Measurements from ENCODE around the gene DENND4A.
"Not testable (repeated sequence)": the region's sequence is repeated elsewhere in the genome, so short reads cannot be mapped to it uniquely, and the experiment has no call there.

The DENND4A gene

DNA sequence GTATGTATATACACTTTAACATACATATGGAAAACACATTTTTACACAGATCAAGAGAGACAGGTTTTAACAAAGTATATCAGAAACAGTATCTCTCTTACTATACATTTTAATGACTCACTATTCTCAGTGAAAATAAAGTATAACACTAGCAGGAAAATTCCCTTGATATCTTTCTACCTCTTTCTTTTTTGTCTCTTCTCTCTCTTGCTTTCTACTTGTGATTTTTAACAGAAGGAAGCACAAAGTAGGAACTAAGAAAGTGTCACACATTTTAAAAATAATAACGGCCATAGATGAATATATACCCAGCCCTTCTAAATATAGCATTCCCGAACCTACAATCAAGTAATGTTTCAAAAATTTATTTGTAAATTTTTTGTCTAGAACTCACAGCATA is 4.8 kb downstream of the DENND4A start:
- DNase-seq (ENCODE audit: low spot score): no peak
- TF ChIP-seq, protein P1, sequence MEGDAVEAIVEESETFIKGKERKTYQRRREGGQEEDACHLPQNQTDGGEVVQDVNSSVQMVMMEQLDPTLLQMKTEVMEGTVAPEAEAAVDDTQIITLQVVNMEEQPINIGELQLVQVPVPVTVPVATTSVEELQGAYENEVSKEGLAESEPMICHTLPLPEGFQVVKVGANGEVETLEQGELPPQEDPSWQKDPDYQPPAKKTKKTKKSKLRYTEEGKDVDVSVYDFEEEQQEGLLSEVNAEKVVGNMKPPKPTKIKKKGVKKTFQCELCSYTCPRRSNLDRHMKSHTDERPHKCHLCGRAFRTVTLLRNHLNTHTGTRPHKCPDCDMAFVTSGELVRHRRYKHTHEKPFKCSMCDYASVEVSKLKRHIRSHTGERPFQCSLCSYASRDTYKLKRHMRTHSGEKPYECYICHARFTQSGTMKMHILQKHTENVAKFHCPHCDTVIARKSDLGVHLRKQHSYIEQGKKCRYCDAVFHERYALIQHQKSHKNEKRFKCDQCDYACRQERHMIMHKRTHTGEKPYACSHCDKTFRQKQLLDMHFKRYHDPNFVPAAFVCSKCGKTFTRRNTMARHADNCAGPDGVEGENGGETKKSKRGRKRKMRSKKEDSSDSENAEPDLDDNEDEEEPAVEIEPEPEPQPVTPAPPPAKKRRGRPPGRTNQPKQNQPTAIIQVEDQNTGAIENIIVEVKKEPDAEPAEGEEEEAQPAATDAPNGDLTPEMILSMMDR (IDR thresholded peaks at IDR 0.05; ENCODE audit: borderline replicate concordance, control extremely low read depth, extremely low read depth, insufficient read depth, missing control alignments): no peak
- in situ Hi-C loops (cut with MboI; ENCODE audit: low sequenced_read_pairs, unreplicated experiment): no loop called here

DNA sequence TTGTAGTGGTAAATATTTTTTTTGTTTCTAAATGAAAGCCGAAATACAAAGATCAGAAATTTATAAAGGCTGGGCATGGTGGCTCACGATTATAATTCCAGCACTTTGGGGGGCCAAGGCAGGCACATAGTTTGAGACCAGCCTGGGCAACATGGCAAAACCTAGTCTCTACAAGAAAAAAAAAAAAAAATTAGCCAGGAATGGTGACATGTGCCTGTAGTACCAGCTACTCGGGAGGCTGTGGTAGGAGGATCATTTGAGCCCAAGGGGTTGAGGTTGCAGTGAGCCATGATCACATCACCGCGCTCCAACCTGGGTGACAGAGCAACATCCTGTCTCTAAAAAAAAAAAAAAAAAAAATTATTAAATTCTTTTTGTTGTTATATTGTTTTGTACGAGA is 6.9 kb downstream of the DENND4A start:
- in situ Hi-C loops (cut with MboI; ENCODE audit: low sequenced_read_pairs, unreplicated experiment): no loop called here
- TF ChIP-seq, protein P1 (IDR thresholded peaks at IDR 0.05; ENCODE audit: borderline replicate concordance, control extremely low read depth, extremely low read depth, insufficient read depth, missing control alignments): no peak
- no peak for DNase-seq (ENCODE audit: low spot score)

DNA sequence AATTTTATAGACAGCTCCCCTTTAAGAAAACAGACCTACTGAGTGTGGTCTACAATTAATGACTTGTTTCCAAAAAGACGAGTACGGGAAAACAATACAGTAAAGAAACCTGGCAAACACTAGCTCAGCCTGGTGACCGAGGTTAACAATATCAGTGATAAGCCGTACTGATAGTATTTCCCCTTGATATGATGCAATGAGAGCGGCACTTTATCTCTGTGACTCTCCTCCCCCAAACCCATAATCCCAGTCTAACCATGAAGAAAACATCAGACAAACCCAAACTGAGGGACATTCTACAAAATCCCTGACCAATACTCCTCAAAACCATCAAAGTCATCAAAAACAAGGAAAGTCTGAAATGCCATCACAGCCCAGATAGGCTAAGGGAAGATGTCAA is 8.2 kb downstream of the DENND4A start:
- TF ChIP-seq, protein P1 (IDR thresholded peaks at IDR 0.05; ENCODE audit: borderline replicate concordance, control extremely low read depth, extremely low read depth, insufficient read depth, missing control alignments): no peak
- no peak for DNase-seq (ENCODE audit: low spot score)
- in situ Hi-C loops (cut with MboI; ENCODE audit: low sequenced_read_pairs, unreplicated experiment): no loop called here

DNA sequence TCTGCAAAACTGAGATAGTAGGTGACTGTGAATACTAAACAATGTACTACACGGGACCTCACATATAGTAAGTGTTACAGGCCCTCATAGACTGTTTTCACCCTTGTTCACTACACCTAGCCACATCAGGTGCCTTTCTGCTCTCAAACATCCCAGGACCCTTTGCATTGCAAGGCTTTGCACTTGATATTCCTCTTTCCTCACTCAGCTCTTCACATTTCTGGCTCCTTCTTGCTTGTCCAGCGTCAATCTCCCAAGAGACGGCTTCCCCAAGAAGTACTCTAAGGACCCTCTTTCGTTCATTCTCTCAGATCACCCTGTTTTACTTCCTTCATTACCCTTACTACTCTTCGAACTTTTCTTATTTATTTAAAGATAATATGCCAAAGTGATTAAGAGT is 10.0 kb downstream of the DENND4A start:
- TF ChIP-seq, protein P1 (IDR thresholded peaks at IDR 0.05; ENCODE audit: borderline replicate concordance, control extremely low read depth, extremely low read depth, insufficient read depth, missing control alignments): no peak
- in situ Hi-C loops (cut with MboI; ENCODE audit: low sequenced_read_pairs, unreplicated experiment): no loop called here
- no peak for DNase-seq (ENCODE audit: low spot score)

DNA sequence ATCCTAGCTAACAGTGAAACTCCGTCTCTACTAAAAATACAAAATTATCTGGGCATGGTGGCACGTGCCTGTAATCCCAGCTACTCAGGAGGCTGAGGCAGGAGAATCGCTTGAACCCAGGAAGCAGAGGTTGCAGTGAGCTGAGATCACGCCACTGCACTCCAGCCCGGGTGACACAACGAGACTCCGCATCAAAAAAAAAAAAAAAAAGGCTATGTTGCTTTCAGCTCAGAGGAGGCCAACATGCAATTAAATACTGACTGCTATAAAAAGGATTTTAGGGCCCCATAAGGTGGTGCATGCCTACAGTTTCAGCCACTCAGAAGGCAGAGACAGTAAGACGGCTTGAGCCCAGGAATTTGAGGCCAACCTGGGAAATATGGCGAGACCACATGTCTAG is 13.4 kb downstream of the DENND4A start:
- DNase-seq (ENCODE audit: low spot score); in situ Hi-C loops (cut with MboI; ENCODE audit: low sequenced_read_pairs, unreplicated experiment): not testable (repeated sequence)

DNA sequence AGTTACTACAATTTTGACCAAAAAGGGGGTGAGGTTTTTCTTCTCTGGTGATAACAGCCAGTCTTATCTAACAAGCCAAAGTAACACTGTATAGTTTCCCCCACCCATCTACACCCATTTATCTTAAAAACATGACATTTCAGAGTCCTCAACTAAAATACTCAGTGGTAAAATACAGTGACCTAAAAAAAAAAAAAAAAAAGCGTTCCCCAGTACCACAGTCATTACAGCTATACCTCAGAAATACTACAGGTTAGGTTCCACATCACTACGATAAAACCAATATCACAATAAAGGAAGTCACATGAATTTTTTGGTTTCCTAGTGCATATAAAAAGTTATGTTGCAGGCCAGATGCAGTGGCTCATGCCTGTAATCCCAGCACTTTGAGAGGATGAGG is 13.8 kb downstream of the DENND4A start:
- no peak for DNase-seq (ENCODE audit: low spot score)
- TF ChIP-seq, protein P1 (IDR thresholded peaks at IDR 0.05; ENCODE audit: borderline replicate concordance, control extremely low read depth, extremely low read depth, insufficient read depth, missing control alignments): no peak

DNA sequence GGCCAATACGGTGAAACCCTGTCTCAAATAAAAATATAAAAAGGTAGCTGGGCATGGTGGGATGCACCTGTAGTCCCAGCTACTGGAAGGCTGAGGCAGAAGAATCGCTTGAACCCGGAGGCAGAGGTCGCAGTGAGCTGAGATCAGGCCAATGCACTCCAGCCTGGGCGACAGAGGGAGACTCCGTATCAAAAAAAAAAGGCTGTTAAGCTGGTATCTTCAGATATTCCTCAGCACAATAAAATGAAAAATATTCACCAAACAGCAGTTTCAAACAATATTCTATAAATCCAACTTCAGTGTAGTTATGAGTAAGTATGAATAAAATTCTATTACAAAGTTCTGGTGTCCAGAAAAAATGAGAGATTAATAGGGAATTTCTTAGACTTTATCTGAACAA is 14.2 kb downstream of the DENND4A start:
- in situ Hi-C loops (cut with MboI; ENCODE audit: low sequenced_read_pairs, unreplicated experiment): no loop called here
- TF ChIP-seq, protein P1 (IDR thresholded peaks at IDR 0.05; ENCODE audit: borderline replicate concordance, control extremely low read depth, extremely low read depth, insufficient read depth, missing control alignments): no peak
- DNase-seq (ENCODE audit: low spot score): no peak

More for the DNA sequence above, 13.8 kb downstream of the DENND4A start:
- in situ Hi-C loops (cut with MboI; ENCODE audit: low sequenced_read_pairs, unreplicated experiment): no loop called here
